Lung (tissue), 12 donors: Measurements from ENCODE around the gene CRB3. TPM values are rescaled to one million over a fixed set of nuclear protein-coding genes. Genes with fewer than 3 reads are reported as not detected.
A peak's percentile ranks its signal among the peaks of the same experiment; 100 is the strongest.

Experiments
- ATAC-seq: fragments of 200-7000 bp; cut with Tn5 transposase; one replicate; pipeline ENCODE4 v1.9.1; 2020; ENCODE audit warnings: moderate number of reproducible peaks; ENCODE audit not compliant: insufficient read depth, low FRiP score
- DNase-seq, 3 donors: peaks; one replicate each; pipeline ENCODE4 v3.0.0-alpha.2; 2013 to 2017
- H3K27ac ChIP-seq, 2 donors: one replicate each; pipeline ENCODE4 v1.5.1; 2013; ENCODE audit warnings: mild to moderate bottlenecking in 2 of 2, moderate library complexity in 2 of 2, control low read depth in 1 of 2, inconsistent platforms in 1 of 2, low read depth in 1 of 2, low read length in 1 of 2
- H3K27me3 ChIP-seq, 3 donors: one replicate each; pipeline ENCODE4 v1.5.1; 2013; ENCODE audit warnings: low read length in 2 of 3; ENCODE audit not compliant: control insufficient read depth in 3 of 3, insufficient read depth in 3 of 3
- H3K36me3 ChIP-seq, 4 donors: one replicate each; pipeline ENCODE4 v1.5.1; 2013; ENCODE audit warnings: low read length in 4 of 4, mild to moderate bottlenecking in 1 of 4, moderate library complexity in 1 of 4; ENCODE audit not compliant: control insufficient read depth in 4 of 4, insufficient read depth in 4 of 4
- H3K4me1 ChIP-seq, 5 donors: one replicate each; pipeline ENCODE4 v1.5.1; 2013; ENCODE audit warnings: low read length in 5 of 5, mild to moderate bottlenecking in 2 of 5, moderate library complexity in 1 of 5; ENCODE audit not compliant: control insufficient read depth in 5 of 5, insufficient read depth in 5 of 5
- H3K4me3 ChIP-seq: one replicate; pipeline ENCODE4 v1.5.1; 2013; ENCODE audit warnings: mild to moderate bottlenecking, control low read depth, moderate library complexity
- H3K9ac ChIP-seq, 2 donors: one replicate each; pipeline ENCODE4 v1.5.1; 2013; ENCODE audit warnings: low read length in 2 of 2, control low read depth in 1 of 2; ENCODE audit not compliant: insufficient read depth in 1 of 2
- H3K9me3 ChIP-seq, 4 donors: one replicate each; pipeline ENCODE4 v1.5.1; 2013; ENCODE audit warnings: low read length in 3 of 4, mild to moderate bottlenecking in 1 of 4, moderate library complexity in 1 of 4; ENCODE audit not compliant: control insufficient read depth in 4 of 4, insufficient read depth in 3 of 4
- CTCF ChIP-seq: IDR thresholded peaks from 2 replicates; pipeline ENCODE4 v1.5.1; 2012; ENCODE audit warnings: mild to moderate bottlenecking; ENCODE audit errors: control extremely low read depth, extremely low read depth
- WGBS, 2 donors: extraction: QIAGEN DNeasy Blood & Tissue Kit; methylation state at CpG; one replicate each; pipeline ENCODE4 v1.1.7; 2013; 5-methylcytosine and 5-hydroxymethylcytosine counted together
- polyA plus RNA-seq, 2 donors: library from polyadenylated mRNA; stranded (reverse); fragments of 200-250 nt; gene quantifications; one replicate each; pipeline ENCODE4 v1.2.1, GENCODE V29; 2013
- total RNA-seq, 2 donors: library from RNA; depleted of rRNA in 1 of 2; stranded (reverse); fragments of >200 nt in 1 of 2; gene quantifications; one replicate each; pipeline ENCODE4 v1.2.1, GENCODE V29; 2014 to 2021
- donor health status: control.
- donor health status: control.
- donor health status: Bipolar disorder and iron deficiency.
- donor health status: healthy.
- donor health status: DM: yes; HTN: yes; CAD: no.

CRB3 gene
- total and polyA plus RNA-seq, 4 donors: 22.5 to 81.8 (median 53.0) TPM

- H3K27ac ChIP-seq: peak overlapping the region; percentile 81 to 93
- 0% methylated on average over 57 of the region's 57 CpGs for WGBS, 2 donors
- H3K4me1 ChIP-seq: peaks cover 0 to 10% (median 0%) of the 10 kb centered on the region in 5 donors
- ATAC-seq (peak; percentile 87), DNase-seq (peak; percentile 98 to 99 (median 99))
- H3K36me3 ChIP-seq: peaks cover 0 to 3% (median 0%) of the 10 kb centered on the region in 4 donors
- H3K27me3 ChIP-seq: peaks cover 0 to 7% (median 4%) of the 10 kb centered on the region in 3 donors
- H3K9ac ChIP-seq: peak overlapping the region in 1 of 2 donors; percentile 61
- peak overlapping the region; percentile 65 for H3K4me3 ChIP-seq
- H3K9me3 ChIP-seq: no peaks in the 10 kb centered on the region
- peak; percentile 39 for TF ChIP-seq CTCF
Observed at GRCh38 chr19:6460099-6460884, 3.8 kb upstream of the CRB3 start.

- Histone ChIP-seq H3K27me3 (peaks cover 0 to 11% (median 7%) of the 10 kb centered on the region in 3 donors), H3K4me1 (peaks cover 0 to 3% (median 0%) of the 10 kb centered on the region in 5 donors), H3K36me3 (no peaks in the 10 kb centered on the region), H3K4me3 (peak overlapping the region; percentile 10), H3K9me3 (no peaks in the 10 kb centered on the region), H3K9ac (peak overlapping the region in 1 of 2 donors; percentile 16), H3K27ac (peak overlapping the region in 1 of 2 donors; percentile 83)
- DNase-seq (no peak), ATAC-seq (peak; percentile 22)
- TF ChIP-seq CTCF: no peak
- 42 to 76% methylated on average over 9 of the region's 9 CpGs for WGBS, 2 donors
Observed at GRCh38 chr19:6465006-6465405, 935 bp downstream of the CRB3 start.

GRCh38 chr19:6465663-6466062, 1.6 kb downstream of the CRB3 start:
- 88 to 92% methylated on average over 8 of the region's 8 CpGs for WGBS, 2 donors
- TF ChIP-seq CTCF: no peak
- DNase-seq (no peak), ATAC-seq (no peak)
- H3K9me3 ChIP-seq: no peaks in the 10 kb centered on the region
- no peak overlapping the region for H3K9ac ChIP-seq
- H3K36me3 ChIP-seq: no peaks in the 10 kb centered on the region
- H3K27ac ChIP-seq: no peak overlapping the region
- H3K27me3 ChIP-seq: peaks cover 0 to 11% (median 7%) of the 10 kb centered on the region in 3 donors
- peaks cover 0 to 3% (median 0%) of the 10 kb centered on the region in 5 donors for H3K4me1 ChIP-seq
- no peak overlapping the region for H3K4me3 ChIP-seq
